Cardiac septum (tissue), 1 donor: ENCODE results near the gene LPXN. TPM values are rescaled to one million over a fixed set of nuclear protein-coding genes. Genes with fewer than 3 reads are reported as not detected.
"Not testable (repeated sequence)": the region's sequence is repeated elsewhere in the genome, so short reads cannot be mapped to it uniquely, and the experiment has no call there.

Experiments used
- DNase-seq: peaks from one replicate; pipeline ENCODE4 v3.0.0-alpha.2; 2020; ENCODE audit warnings: low spot score
- intact Hi-C: fragments of 100-400 bp; cut with DNase I; formaldehyde crosslinking; loops from one replicate; pipeline ENCODE4 v1.14.0; 2022
- total RNA-seq: library from RNA; stranded (reverse); fragmentation: NEBNext Ultra II Directional; extraction: Animal tissue kit (Norgen Biotek cat#: 25700); gene quantifications from one replicate; pipeline ENCODE4 v1.2.1, GENCODE V29; 2021
- donor health status: DM: no; HTN: no; CAD: no.

LPXN gene
- total RNA-seq, 1 donor from 2014 or later: 4.4 TPM

DNA sequence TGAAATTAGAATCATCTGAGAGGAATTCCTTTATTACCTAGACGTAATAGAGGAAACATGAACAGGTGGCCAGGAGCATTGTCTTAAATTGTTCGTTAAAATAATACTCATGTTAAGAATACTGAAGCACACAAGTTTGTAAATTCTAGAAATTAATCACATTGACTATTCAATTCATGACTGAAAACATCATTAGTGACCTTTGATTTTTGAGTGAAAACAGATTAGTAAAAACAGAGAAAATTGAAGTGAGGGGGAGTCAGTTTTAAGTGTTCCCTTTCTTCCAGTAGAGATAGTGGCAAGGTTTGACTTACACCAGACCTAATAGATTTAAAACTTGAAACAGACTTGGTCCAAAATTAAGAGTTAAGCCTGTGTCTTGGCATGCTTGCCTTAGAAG is 4.7 kb upstream of the LPXN start:
- DNase-seq: no peak
- intact Hi-C loops: loop anchor here (2.0 kb wide), 1 partner anchor 36 kb away; no protein-coding TSS in a partner anchor

DNA sequence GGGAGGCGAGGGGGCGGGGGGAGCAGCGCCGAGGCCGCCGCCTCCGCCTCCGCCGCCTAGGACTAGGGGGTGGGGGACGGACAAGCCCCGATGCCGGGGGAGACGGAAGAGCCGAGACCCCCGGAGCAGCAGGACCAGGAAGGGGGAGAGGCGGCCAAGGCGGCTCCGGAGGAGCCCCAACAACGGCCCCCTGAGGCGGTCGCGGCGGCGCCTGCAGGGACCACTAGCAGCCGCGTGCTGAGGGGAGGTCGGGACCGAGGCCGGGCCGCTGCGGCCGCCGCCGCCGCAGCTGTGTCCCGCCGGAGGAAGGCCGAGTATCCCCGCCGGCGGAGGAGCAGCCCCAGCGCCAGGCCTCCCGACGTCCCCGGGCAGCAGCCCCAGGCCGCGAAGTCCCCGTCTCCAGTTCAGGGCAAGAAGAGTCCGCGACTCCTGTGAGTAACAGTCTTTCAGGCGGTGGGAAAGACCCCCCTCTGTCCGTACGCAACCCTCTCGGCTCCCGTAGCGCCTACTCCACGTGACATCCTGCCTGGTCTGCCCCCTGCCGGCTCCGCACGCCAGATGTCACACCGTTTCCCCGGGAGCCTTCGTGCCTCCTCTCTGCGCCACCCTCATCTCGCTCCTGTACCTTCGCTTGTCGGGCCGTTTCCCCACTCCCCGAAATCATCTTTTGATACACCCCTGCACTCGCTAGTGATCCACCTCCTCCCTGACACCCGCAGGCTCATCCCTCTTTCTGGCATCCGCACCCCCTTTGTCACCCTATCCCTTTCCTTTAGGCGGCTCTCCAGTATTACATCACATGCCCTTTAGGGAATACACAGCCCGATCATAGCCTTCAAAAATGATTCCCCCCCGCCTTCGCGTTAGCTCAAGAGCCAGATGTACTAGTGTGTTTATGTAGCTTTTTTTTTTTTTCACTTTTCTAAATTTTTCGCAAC is 3.8 kb upstream of the LPXN start:
- intact Hi-C loops: loop anchor here (2.0 to 5.0 kb wide), 4 partner anchors 37 to 1012 kb away; partner anchors contain the start of genes CLP1 and UBE2L6

GRCh38 chr11:58578635-58579191 is 3.1 kb upstream of the LPXN start, which contains the start of gene ZFP91:
Gene ZFP91 (plus strand): TSS chr11:58579063. CDS start chr11:58579282, 219 bp downstream.
- peak; percentile 99 for DNase-seq
- intact Hi-C loops: loop anchor here (2.0 to 5.0 kb wide), 3 partner anchors 49 to 1011 kb away; partner anchors contain the start of genes CLP1 and UBE2L6

More for the DNA sequence above, 3.8 kb upstream of the LPXN start:
- peak; percentile 97 for DNase-seq

- intact Hi-C loops: loop anchor here (2.0 to 5.0 kb wide), 3 partner anchors 49 to 1011 kb away; partner anchors contain the start of genes CLP1 and UBE2L6
- DNase-seq: peak; percentile 97
Measured at GRCh38 chr11:58578136-58578634, 2.5 kb upstream of the LPXN start.

GRCh38 chr11:58577555-58578135 is 2.0 kb upstream of the LPXN start:
- DNase-seq: peak; percentile 78
- intact Hi-C loops: loop anchor here (1.0 to 5.0 kb wide), 4 partner anchors 50 to 1010 kb away; partner anchors contain the start of genes CLP1 and UBE2L6

- DNase-seq: no peak
- intact Hi-C loops: loop anchor here (1.0 to 5.0 kb wide), 3 partner anchors 50 to 1010 kb away; partner anchors contain the start of gene UBE2L6
Measured at GRCh38 chr11:58576887-58577471, 1.3 kb upstream of the LPXN start.

- DNase-seq: no peak
- intact Hi-C loops: loop anchor here (5.0 kb wide), 2 partner anchors 52 to 1008 kb away; partner anchors contain the start of gene UBE2L6
Measured at GRCh38 chr11:58574881-58575280, 775 bp downstream of the LPXN start.

GRCh38 chr11:58573451-58574104 is 2.1 kb downstream of the LPXN start:
- intact Hi-C loops: no loop called here
- no peak for DNase-seq

- intact Hi-C loops, DNase-seq: not testable (repeated sequence)
Measured at GRCh38 chr11:58572906-58573305, 2.8 kb downstream of the LPXN start.

DNA sequence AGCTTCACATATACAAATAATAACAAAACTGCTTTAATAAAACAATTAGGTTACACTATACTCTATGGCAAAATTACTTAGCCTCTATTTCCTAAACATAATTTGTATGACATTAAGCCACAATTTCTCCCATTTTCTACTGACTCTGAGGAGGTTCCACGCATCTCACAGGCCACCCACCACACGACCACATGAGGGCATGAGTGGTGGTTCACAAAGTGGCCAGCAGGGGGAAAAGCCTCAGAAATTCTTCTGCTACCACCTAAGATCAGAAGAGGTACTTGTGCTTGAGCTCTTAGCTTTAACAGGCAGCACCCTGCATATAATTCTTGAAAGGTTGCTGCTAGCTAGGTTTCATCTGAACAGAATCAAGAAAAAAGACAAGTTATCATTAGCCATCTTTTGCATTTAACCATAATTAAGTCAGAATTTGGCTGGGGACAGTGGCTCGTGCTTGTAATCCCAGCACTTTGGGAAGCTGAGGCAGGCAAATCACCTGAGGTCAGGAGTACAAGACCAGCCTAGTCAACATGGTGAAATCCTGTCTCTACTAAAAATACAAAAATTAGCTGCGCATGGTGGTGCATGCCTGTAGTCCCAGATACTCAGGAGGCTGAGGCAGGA is 7.7 kb downstream of the LPXN start:
- intact Hi-C loops: no loop called here
- no peak for DNase-seq

- no peak for DNase-seq
- intact Hi-C loops: no loop called here
Measured at GRCh38 chr11:58564231-58564630, 11.4 kb downstream of the LPXN start.

DNA sequence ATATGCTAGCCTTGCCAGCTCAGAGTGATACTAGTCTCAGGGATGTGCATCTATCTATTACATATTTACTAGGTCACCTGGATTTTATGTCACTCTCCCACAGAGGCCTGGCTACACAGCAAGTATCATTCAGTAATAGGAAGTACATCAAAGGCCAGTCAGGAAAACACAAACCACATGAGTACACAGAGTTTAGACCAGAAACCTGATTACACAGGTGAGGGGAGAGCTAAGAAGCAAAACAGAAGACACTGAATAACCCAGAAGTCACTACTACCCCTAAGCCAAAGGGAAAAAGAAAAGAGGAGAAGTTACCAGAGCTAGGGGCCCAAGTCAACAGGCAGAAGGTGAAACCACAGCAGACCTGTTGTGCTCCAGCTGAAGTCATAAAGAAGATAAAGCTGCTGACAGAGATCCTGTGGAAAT is 13.3 kb downstream of the LPXN start:
- intact Hi-C loops: no loop called here
- DNase-seq: no peak

DNA sequence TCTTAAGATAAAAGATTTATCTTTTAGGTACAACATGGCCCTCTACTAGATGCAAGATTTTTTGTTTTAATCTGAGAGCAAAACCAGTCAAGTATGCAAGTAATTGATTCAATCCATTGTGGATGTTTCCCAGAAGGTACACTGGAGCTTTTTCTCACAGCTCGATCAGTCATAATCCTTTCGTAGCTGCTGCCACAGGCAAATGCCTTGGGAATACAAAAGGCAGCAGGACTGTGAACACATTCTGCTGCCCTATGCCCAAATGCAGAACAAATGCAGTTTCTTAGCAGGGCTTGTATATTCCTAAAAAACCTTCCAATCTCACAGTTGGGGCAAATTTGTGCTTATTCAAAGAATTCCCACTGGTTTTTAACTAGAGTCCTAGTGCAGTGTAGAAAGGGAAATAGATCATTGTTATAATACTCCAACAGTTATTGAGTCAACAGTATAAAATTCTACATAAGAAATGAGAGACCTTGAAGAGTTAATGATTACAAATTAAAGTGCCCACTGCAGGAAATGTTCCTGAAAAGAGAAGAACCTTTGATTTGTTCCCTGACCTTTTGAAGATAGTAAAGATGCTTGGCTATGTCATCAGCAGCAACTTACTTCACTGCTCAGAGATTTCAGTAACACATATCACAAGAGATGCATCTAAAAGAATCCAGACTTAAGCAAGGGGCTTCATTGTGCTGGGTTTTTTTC is 14.1 kb downstream of the LPXN start:
- intact Hi-C loops: no loop called here
- no peak for DNase-seq

DNA sequence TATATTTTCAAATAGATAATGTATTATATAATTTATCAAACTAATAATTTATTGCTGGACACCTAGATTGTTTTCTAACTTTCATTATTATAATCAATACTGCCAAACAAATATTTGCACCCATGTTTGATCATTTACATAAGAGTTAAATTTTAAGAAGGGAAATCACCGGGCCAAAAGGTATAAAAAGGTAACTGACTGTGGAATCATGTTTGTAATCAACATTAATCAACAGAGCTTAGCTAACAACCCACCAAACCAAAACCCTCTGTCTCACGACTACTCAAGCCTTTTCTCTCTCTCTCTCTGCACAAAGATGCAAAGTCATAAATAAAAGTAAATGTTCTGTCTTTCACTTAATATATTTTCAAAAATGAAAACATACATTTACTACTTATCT is 14.8 kb downstream of the LPXN start:
- intact Hi-C loops: no loop called here
- DNase-seq: no peak

DNA sequence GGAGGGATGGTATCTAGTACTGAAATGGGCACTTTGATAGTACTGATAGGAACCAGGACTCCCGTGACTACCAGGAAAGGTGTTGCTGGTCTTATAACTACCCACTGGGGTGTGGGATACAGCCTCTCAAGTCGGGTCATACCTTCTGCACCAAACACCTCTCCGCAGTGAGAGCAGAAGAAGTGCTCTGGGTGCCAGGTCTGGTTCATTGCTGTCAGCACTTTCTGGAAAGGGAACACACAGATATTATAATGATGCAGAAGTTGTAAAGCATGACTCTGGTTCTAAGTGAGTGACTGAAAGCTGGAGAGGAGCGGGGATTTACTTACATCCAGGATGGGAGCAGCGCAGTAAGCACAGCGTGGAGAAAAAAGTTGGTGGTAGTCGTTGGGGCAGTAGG is 26.0 kb downstream of the LPXN start:
- intact Hi-C loops: no loop called here
- no peak for DNase-seq

DNA sequence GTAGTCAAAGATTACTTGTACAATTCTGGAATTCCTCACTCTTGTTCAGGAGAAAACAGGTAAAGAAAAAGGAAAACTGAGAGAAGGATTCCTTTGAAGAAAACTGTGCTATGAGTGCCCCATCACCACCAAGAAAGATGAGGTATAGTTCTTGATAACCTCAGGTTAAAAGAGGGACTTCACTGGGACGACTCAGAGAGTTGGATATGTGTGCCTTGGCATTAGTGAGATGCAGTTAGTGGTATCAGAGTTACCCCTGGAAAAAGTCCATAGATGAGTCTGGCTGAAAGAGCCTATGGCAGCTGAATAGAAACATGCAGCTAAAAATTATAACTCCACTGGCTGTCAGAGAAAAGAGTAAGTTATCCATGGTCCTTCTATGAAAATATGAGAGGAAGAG is 28.8 kb downstream of the LPXN start:
- DNase-seq: no peak
- intact Hi-C loops: no loop called here

DNA sequence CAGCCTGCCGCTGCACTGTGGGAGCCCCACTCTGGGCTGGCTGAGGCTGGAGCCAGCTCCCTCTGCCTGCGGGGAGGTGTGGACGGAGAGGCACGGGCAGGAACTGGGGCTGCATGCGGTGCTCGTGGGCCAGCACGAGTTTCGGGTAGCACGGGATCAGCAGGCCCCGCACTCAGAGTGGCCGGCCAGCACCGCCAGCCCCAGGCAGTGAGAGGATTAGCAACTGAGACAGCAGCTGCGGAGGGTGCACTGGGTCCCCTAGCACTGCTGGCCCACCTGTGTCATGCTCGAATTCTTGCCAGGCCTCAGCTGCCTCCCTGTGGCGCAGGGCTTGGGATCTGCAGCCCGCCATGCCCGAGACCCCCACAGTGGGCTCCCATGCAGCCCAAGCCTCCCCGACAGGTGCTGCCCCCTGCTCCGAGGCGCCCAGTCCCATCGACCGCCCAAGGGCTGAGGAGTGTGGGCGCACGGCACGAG is 43.8 kb downstream of the LPXN start:
- no peak for DNase-seq
- intact Hi-C loops: no loop called here

DNA sequence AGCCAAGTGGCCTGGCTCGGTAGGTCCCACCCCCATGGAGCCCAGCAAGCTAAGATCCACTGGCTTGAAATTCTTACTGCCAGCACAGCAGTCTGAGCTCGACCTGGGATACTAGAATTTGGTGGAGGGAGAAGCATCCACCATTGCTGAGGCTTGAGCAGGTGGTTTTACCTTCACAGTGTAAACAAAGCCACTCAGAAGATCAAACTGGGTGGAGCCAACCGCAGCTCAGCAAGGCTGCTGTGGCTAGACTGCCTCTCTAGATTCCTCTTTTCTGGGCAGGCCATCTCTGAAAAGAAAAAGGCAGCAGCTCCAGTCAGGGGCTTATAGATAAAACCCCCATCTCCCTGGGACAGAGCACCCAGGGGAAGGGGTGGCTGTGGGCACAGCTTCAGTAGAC is 45.4 kb downstream of the LPXN start:
- intact Hi-C loops: no loop called here
- DNase-seq: no peak
